HEK293 (cell line): ENCODE measurements around the gene ODF2.
"Not testable (repeated sequence)": the region's sequence is repeated elsewhere in the genome, so short reads cannot be mapped to it uniquely, and the experiment has no call there.

Source experiments
- TCF7L2 ChIP-seq: IDR thresholded peaks from 2 replicates; pipeline ENCODE4 v1.6.1; 2011; ENCODE audit warnings: low read depth, mild to moderate bottlenecking, inconsistent platforms, low read length, moderate library complexity, borderline replicate concordance
- ZNF221 ChIP-seq: fragments of 450-650 bp; formaldehyde crosslinking; IDR thresholded peaks from 2 replicates; pipeline ENCODE4 v1.5.1; 2017; ENCODE audit warnings: missing biosample characterization, missing genetic modification characterization, borderline replicate concordance
- ZNF274 ChIP-seq, 2 experiments: fragments of 200-500 bp in 1 of 2; fragments of 450-650 bp in 1 of 2; sonication (Bioruptor generic) in 1 of 2; formaldehyde crosslinking in 1 of 2; IDR thresholded peaks; 2 replicates each; pipeline versions ENCODE4 v1.5.1 to v1.6.1; 2014 to 2016; ENCODE audit warnings: borderline replicate concordance in 1 of 2, inconsistent platforms in 1 of 2, low read length in 1 of 2, missing biosample characterization in 1 of 2, missing genetic modification characterization in 1 of 2

DNA sequence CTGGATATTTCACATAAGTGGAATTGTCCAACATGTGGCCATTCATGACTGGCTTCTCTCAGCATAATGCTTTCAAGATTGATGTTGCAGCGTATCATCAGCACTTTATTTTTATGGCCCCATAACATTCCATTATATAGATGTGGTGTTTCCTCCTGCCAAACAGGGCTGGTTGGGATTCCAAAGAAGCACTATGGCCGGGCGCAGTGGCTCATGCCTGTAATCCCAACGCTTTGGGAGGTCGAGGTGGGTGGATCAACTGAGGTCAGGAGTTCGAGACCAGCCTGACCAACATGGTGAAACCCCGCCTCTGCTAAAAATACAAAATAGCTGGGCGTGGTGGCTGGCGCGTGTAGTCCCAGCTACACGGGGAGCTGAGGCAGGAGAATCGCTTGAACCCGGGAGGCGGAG is 47.6 kb downstream of the ODF2 start:
- TF ChIP-seq ZNF221 (tag by site-specific recombination); TCF7L2; ZNF274 (IDR thresholded peaks at IDR 0.05; ENCODE audit: low read length); ZNF274 (tag by site-specific recombination; IDR thresholded peaks at IDR 0.05; ENCODE audit: borderline replicate concordance): not testable (repeated sequence)
